ENCODE measurements around the gene DOCK6.

- TF ChIP-seq POLR2AphosphoS5 (IDR thresholded peaks at IDR 0.05; ENCODE audit: insufficient read depth in 1 of 2, low read depth in 1 of 2) (no peak), CTCF (IDR thresholded peaks at IDR 0.05) (no peak)
Measured at GRCh38 chr19:11233073-11233472, 29.3 kb downstream of the DOCK6 start.
